ENCODE data around the gene OLR1.
A peak's percentile ranks its signal among the peaks of the same experiment; 100 is the strongest.
"Not testable (repeated sequence)": the region's sequence is repeated elsewhere in the genome, so short reads cannot be mapped to it uniquely, and the experiment has no call there.

Gene OLR1

DNA sequence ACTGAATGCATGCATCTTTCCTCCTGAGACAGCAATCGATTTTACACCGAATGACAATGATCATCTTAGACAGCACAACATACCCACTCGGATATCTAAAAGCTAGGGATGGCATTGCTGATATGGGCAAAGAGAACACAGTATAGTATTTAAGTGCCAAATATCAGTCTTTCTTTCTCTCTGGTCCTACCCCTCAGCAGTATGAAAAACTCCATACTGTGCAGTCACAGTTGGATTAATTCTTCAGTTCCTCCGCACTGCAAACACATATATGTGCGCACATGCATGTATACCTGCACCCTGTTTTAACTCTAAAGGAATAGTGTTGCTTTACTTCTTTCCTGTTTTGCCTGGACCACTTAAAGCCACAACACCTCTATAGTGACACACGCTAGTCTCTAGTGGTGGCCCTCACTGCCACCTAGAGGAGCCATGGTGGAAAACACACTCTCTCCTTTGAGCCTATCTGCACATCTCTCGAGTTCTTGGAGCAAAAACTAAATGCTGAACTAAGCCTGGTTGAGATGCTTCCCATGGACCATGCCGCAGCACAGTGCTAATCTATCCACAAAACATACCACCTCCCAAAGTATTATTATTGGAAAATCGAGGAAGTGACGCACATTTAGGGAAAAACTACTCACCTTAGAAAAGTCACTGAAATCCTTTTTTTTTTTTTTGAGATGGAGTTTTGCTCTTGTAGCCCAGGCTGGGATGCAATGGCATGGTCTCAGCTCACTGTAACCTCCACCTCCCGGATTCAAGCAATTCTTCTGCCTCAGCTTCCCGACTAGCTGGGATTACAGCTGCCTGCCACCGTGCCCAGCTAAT lies 18.8 kb upstream of the OLR1 start:
- DNase-seq = peak in 1 of 2 donors; percentile 77

DNA sequence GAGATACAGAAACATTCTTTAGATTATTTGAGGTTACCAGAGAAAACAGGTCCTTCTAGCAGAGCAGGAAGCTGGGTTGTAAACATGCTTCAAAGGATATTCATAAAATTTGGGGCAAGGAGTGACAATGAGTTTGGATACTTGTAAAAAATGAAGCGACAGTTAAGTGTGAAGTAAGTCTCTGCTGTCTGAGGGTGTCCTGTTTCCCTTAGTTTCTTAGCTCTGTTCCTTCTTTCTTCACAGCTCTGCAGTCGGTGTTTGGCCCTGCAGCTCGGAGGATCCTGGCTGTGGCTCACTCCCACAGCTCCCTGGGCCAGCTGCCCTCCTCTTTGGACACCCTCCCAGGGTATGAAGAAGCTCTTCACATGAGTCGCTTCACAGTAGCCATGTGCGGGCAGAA lies 17.7 kb upstream of the OLR1 start:
- no peak for DNase-seq

DNA sequence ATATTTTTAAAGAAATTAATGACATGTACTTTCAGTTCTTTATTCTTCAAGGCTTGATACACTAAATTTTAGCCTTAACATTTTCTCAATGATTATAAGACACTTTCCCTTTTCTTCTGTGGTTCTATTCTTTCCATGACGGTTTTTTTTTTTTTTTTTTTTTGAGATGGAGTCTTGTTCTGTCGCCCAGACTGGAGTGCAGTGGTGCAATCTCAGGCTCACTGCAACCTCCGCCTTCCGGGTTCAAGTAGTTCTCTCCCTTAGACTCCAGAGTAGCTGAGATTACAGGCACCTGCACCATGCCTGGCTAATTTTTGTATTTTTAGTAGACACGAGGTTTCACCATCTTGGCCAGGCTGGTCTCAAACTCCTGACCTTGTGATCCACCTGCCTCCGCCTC lies 15.0 kb upstream of the OLR1 start:
- not testable (repeated sequence) for DNase-seq

DNA sequence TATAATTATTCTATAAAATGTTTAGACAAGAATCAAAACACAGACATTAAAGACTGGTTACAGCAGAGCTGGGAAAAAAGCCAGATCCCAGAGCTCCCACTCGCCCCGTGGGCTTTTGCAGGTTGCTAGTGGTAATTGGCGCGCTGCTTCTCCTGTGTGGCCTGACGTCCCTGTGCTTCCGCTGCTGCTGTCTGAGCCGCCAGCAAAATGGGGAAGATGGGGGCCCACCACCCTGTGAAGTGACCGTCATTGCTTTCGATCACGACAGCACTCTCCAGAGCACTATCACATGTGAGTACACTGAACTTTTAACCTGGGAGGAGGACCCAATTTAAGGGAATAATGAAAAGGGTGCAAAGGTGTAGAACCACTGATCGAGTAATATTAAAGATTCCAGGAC lies 14.4 kb upstream of the OLR1 start:
- peak; percentile 18 to 44 for DNase-seq

GRCh38 chr12:10184261-10184843 lies 12.4 kb upstream of the OLR1 start:
- DNase-seq = peak in 1 of 2 donors; percentile 25

DNA sequence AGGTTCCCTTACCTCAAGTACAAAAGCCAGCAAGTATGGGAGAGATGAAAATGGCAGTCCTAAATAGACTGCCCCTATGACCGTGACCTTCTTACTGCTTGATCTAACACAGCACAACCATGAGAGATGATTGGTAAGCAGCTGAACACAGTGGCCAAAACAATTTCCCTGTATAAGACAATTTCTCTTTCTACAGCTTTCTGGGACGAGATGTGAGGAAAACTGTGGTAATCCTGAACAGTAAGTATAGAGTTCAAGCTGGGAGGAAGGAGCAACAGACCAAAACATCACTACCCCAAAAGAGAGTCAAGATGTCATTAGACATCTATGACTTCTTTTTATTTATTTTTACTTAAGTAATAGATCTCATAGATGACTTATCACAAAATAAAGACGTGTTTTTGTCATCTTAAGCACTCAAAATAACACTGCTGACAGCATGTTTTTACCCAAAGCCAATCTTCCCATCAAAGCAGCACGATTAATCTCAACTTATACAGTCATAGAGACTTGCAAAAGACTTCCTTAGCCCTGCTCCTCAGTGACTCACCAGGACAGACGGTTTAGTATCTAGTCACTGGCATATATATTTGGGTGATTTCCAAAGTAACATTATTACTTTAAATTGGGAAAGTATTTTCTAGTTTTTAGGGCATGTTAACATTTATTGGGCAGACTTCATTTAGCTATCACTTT lies 10.6 kb upstream of the OLR1 start:
- peak in 1 of 2 donors; percentile 84 for DNase-seq

DNA sequence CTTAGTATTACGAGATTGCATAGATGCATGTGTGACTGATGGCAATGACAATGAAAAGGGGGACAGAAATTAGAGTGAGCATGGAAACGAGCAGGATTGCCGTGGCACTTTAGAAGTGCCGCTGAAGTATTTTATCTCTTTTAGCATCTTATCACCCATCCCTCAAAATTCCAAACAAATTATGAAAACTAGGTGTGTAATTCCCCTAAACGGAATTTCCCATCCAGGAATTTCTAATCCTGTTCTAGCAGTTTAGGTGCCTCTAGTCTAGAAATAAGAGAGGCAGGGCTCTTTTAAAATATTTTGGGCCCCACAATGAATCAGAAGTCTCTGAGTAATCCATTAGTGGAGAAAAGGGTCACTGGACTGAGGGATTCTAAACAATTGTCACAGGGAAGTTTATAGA lies 7.8 kb upstream of the OLR1 start:
- no peak for DNase-seq

DNA sequence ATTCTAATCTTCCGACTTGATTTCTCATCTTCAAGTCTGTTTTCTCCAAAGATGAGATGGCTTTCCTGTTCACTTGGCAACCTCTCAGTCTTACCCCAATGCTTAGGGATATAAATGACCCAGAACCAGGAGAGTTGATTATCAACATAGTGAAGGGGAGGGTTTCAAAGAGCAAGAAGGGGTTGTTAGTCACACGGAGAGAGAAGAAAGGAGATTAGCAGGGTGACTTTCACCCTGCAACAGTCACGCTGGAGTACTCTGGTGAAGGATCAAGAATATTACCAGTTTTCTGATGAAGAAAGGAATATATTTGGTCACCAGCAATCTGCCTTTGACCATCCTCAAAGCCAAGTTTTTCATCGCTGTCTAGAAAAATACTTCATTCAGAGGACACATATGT lies 6.9 kb upstream of the OLR1 start, which contains the start of gene TMEM52B:
Gene TMEM52B, plus strand, starts transcription at position 212 of the 400 bp plus-strand sequence. CDS start 543 bp downstream, outside the sequence.
- DNase-seq = no peak

- DNase-seq = no peak
Observed at GRCh38 chr12:10175846-10176636, 4.1 kb upstream of the OLR1 start.

DNA sequence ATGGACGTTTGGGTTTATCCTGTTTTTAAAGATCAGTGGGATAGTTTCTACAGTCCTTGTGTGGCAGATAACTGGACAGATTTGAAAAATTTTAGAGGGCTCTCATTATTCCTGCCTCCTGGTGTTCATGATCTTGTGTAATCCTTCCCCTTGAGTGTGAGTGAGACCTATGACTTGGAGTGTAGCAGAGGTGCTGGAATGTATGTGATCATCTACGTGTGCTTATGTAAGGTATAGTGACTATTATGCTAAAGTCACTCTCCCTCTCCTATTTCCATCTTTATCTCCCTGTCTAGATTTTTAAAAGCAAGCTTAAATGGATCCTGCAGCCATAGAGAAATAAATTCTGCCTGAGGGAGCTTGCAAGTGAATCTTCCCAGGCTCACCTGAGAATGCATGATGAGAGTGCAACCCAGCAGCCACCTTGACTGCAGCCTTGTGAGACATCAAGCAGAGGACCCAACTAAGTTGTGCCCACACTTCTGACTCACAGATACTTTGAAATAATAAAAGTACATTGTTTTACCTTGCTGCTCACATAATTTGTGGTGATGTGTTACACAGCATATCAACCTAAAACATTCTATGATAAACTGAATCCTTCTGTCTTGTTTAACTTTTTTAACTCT lies 3.2 kb upstream of the OLR1 start:
- no peak for DNase-seq

- DNase-seq = no peak
Observed at GRCh38 chr12:10170216-10170615, 1.7 kb downstream of the OLR1 start.

- no peak for DNase-seq
Observed at GRCh38 chr12:10169104-10169503, 2.8 kb downstream of the OLR1 start.

GRCh38 chr12:10167599-10167998 lies 4.3 kb downstream of the OLR1 start:
- DNase-seq = peak in 1 of 2 donors; percentile 55

DNA sequence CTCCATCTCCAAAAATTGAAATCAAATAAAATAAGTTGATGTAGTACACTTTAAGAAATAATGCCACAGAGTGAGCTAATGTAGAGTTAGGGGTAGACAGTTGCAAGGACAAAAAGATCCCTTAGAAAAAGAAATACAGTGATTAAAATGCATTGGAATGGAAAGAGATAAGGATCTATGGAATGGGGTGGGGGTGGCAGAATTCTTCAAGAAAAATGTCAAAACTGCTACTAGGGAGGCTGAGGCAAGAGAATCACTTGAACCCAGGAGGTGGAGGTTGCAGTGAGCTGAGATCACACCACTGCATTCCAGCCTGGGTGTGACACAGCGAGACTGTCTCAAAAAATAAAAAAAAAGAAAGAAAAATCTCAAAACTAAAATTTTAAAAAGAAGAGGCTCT lies 6.5 kb downstream of the OLR1 start:
- DNase-seq = no peak

GRCh38 chr12:10163084-10163483 lies 8.8 kb downstream of the OLR1 start:
- DNase-seq = no peak

DNA sequence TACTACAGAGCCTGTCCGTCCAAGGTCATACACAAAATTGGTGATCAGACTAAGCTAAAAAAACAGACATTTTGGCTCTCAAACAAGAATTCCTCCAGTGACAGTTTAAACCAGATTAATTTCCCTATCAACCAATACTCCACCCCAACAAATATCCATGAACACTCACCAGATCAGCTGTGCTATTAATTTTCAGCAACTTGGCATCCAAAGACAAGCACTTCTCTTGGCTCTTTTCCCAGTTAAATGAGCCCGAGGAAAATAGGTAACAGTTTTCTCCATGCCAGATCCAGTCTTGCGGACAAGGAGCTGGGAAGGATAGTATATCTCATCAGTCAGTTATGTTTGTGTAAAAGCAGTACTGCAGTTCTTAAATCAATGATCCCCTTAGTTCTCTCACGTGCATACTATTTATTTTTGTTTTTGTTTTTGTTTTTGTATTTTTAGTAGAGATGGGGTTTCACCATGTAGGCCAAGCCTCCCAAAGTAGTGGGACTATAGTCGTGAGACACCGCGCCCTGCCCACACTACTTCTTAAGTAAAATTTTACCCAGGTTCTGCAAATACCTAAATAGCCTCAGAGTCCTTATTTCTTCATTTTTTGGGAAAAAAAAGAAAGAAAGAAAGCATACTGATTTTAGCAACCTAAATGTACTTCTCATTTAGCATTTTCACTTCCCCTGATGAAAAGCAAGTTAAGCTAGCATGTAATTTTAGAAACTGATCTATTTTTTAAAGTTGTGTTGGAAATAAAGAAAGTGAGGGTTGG lies 11.1 kb downstream of the OLR1 start:
- DNase-seq = no peak

- DNase-seq = no peak
Observed at GRCh38 chr12:10159280-10159679, 12.7 kb downstream of the OLR1 start.

DNA sequence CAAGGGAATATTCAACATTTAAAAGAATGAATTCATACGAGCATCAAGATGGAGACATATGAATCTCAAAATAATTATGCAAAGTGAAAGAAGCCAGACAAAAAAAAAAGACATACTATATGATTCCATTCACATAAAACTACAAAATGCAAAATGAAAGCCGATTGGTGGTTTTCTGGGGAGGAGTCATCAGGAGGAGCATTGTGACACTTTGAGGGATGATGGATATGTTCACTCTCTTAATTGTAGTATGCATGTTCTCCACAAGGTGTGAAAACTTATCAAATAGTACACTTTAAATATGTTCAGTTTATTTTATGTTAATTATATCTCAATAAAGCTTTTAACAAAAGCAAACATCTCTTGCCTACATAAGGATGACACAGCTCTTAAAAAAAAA lies 13.5 kb downstream of the OLR1 start:
- no peak for DNase-seq

DNA sequence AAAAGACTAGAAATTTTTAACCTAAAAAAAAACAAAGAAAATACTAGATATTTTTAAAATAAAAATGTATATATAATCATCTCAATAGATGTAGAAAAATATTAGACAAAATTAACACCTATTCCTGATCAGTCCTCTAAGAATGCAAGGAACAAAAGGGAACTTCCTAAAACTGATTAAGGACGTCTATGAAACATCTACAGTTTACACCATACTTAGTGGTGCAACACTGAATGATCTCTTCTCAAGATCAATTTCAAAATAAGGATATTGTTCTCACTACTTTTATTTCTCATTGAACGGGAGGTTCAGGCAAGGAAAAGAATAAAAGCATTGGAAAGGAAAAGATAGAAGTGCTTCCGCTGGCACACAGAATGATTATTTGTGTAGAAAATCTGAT lies 16.0 kb downstream of the OLR1 start:
- no peak for DNase-seq

- no peak for DNase-seq
Observed at GRCh38 chr12:10154145-10154496, 17.8 kb downstream of the OLR1 start.

DNA sequence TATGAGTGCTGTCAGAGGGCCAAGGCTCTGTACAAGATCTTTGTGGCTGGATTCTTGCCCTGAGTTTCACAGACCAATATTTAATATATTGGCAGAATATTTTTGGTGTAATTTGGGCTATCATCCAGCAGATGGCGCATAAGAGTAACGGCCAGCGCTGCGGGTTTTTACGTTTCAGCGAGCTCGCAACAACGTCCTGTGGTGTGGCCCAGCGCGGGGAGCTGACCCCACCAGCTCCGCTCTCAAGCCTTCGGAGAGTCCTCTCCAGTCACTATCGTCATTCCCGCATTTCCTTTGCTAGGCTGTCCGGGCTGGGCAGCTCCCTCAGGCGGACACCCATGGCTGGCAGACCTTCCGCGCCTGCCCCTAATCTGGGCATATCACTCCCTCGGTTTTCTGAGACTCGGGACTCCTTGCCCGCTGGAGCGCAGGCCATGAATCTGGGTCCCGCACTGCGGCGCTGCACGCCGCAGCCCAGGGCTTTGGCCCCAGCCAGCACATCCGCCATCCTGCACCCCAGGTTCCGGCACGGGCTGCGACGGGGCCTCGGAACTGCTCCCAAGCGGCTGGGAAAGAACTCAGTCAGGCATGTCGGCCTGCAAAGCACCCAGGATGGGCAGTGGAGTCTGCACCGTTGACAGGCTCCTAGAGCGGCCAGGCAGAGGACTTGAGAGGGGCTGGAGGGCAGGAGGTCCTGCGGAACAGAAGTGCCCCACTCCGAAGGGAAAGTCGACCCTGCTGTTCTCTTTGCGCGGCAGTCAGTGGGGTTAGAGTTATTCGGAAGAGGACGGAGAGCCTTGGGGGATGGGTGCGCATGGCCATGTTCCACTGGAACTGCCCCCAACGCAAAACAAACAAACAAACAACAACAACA lies 18.4 kb downstream of the OLR1 start:
- peak; percentile 58 to 74 for DNase-seq

All from bone marrow (tissue), 2 donors.